SK-N-SH (cell line): Measurements from ENCODE around the gene CPTP. TPM values are rescaled to one million over a fixed set of nuclear protein-coding genes. Genes with fewer than 3 reads are reported as not detected.

ENCODE experiments used
- CTCF ChIA-PET: fragments of 300-600, 350-600 bp; formaldehyde crosslinking; extraction: SDS; loops from one replicate; lab custom pipeline; 2021; lab: Yijun Ruan, JAX
- POLR2A ChIA-PET: fragments of 350-600 bp; sonication (Branson Sonifier 250); formaldehyde crosslinking; extraction: SDS; loops from one replicate; lab custom pipeline; 2020; ENCODE audit warnings: antibody characterized with exemption, inconsistent platforms; lab: Yijun Ruan, JAX
- DNase-seq: peaks from one replicate; pipeline ENCODE4 v3.0.0; 2012
- H2AFZ ChIP-seq: fragments of 200-600 bp; sonication (generic); 2 replicates; pipeline ENCODE4 v1.8.1; 2016; ENCODE audit warnings: antibody characterized with exemption, mild to moderate bottlenecking, low read depth
- H3F3A ChIP-seq: fragments of 200-600 bp; sonication (generic); replicated peaks from 2 replicates; pipeline ENCODE3; 2016; ENCODE audit warnings: antibody characterized with exemption, mild to moderate bottlenecking; ENCODE audit not compliant: insufficient read depth
- H3K27ac ChIP-seq, 2 experiments: fragments of 200-500 bp in 1 of 2; fragments of 200-600 bp in 1 of 2; sonication (Bioruptor generic) in 1 of 2; sonication (generic), shearing (Covaris generic) in 1 of 2; 2 replicates each; pipeline versions ENCODE4 v1.5.1 to v1.6.1; 2014 to 2016; ENCODE audit warnings: low read depth in 2 of 2, inconsistent platforms in 1 of 2, low read length in 1 of 2, mild to moderate bottlenecking in 1 of 2, mixed read lengths in 1 of 2
- H3K27me3 ChIP-seq: fragments of 200-600 bp; sonication (generic), shearing (Covaris generic); 2 replicates; pipeline ENCODE4 v1.6.1; 2016; ENCODE audit warnings: mixed run types; ENCODE audit not compliant: insufficient read depth
- H3K36me3 ChIP-seq, 2 experiments: fragments of 200-500 bp in 1 of 2; fragments of 200-600 bp in 1 of 2; sonication (Bioruptor generic) in 1 of 2; sonication (generic) in 1 of 2; replicated peaks in 1 of 2; 2 replicates each; pipeline versions ENCODE3 to v1.5.1; 2014 to 2016; ENCODE audit warnings: low read length in 1 of 2, mild to moderate bottlenecking in 1 of 2; ENCODE audit not compliant: insufficient read depth in 2 of 2, control insufficient read depth in 1 of 2
- H3K4me1 ChIP-seq, 2 experiments: fragments of 200-500 bp in 1 of 2; fragments of 200-600 bp in 1 of 2; sonication (Bioruptor generic) in 1 of 2; sonication (generic), shearing (Covaris generic) in 1 of 2; 2 replicates each; pipeline versions ENCODE4 v1.5.1 to v1.6.1; 2014 to 2016; ENCODE audit warnings: low read depth in 1 of 2, low read length in 1 of 2, mixed run types in 1 of 2; ENCODE audit not compliant: insufficient read depth in 2 of 2, control insufficient read depth in 1 of 2
- H3K4me2 ChIP-seq: fragments of 200-600 bp; sonication (generic), shearing (Covaris generic); 2 replicates; pipeline ENCODE4 v1.6.1; 2017; ENCODE audit warnings: mixed run types
- H3K4me3 ChIP-seq, 2 experiments: fragments of 200-500 bp in 1 of 2; fragments of 200-600 bp in 1 of 2; sonication (Bioruptor generic) in 1 of 2; sonication (generic), shearing (Covaris generic) in 1 of 2; 2 replicates each; pipeline versions ENCODE4 v1.5.1 to v1.8.1; 2014 to 2016; ENCODE audit warnings: low read depth in 2 of 2, inconsistent platforms in 1 of 2, low read length in 1 of 2, mild to moderate bottlenecking in 1 of 2, mixed read lengths in 1 of 2, moderate library complexity in 1 of 2
- H3K79me2 ChIP-seq: fragments of 200-600 bp; sonication (generic); 2 replicates; pipeline ENCODE4 v1.8.1; 2017; ENCODE audit warnings: mild to moderate bottlenecking; ENCODE audit not compliant: insufficient read depth
- H3K9ac ChIP-seq: fragments of 200-600 bp; sonication (generic); 2 replicates; pipeline ENCODE4 v1.6.1; 2017; ENCODE audit warnings: mixed run types
- H3K9me2 ChIP-seq: fragments of 200-600 bp; sonication (generic); 2 replicates; pipeline ENCODE4 v1.6.1; 2017; ENCODE audit warnings: mixed run types
- H3K9me3 ChIP-seq: fragments of 200-600 bp; sonication (generic); 2 replicates; pipeline ENCODE4 v1.6.1; 2017; ENCODE audit warnings: mixed run types, mild to moderate bottlenecking, moderate library complexity
- H4K20me1 ChIP-seq: fragments of 200-600 bp; sonication (generic); 2 replicates; pipeline ENCODE4 v1.6.1; 2017; ENCODE audit warnings: mild to moderate bottlenecking, mixed run types; ENCODE audit not compliant: insufficient read depth
- ELF1 ChIP-seq: IDR thresholded peaks from 2 replicates; pipeline ENCODE4 v1.4.0; 2012
- EZH2phosphoT487 ChIP-seq: fragments of 200-600 bp; sonication (generic); IDR thresholded peaks from 2 replicates; pipeline ENCODE4 v1.6.1; 2017; ENCODE audit warnings: low read depth, mixed run types, mild to moderate bottlenecking, antibody characterized with exemption, moderate library complexity, borderline replicate concordance
- FOXJ3 ChIP-seq: sonication (generic); formaldehyde crosslinking; IDR thresholded peaks from 2 replicates; pipeline ENCODE4 v1.5.1; 2020; ENCODE audit warnings: mild to moderate bottlenecking, missing genetic modification reagents
- MXI1 ChIP-seq: IDR thresholded peaks from 2 replicates; pipeline ENCODE4 v1.6.1; 2012; ENCODE audit warnings: mild to moderate bottlenecking, low read depth, low read length, improper control_type of control experiment
- NFIC ChIP-seq: IDR thresholded peaks from 2 replicates; pipeline ENCODE4 v1.4.0; 2012; ENCODE audit warnings: borderline replicate concordance
- NRF1 ChIP-seq: IDR thresholded peaks from 2 replicates; pipeline ENCODE4 v1.6.1; 2012; ENCODE audit warnings: low read depth, mild to moderate bottlenecking, low read length
- RFX5 ChIP-seq: IDR thresholded peaks from 2 replicates; pipeline ENCODE4 v1.6.1; 2012; ENCODE audit warnings: mild to moderate bottlenecking, improper control_type of control experiment, low read length
- SIN3A ChIP-seq: IDR thresholded peaks from 2 replicates; pipeline ENCODE4 v1.6.1; 2012; ENCODE audit warnings: low read depth, mild to moderate bottlenecking, low read length, moderate library complexity, borderline replicate concordance
- WGBS: methylation state at CpG from one replicate; pipeline ENCODE4 v1.1.6; 2017; ENCODE audit warnings: low lambda C conversion rate; 5-methylcytosine and 5-hydroxymethylcytosine counted together
- polyA plus RNA-seq, 3 experiments: library from polyadenylated mRNA; depleted of rRNA; stranded (reverse); fragments of >200 nt; gene quantifications; 2 replicates each; pipeline ENCODE4 v1.2.3, GENCODE V29; 2012
- TF ChIP-seq, protein P1 (sequence below): IDR thresholded peaks from 2 replicates; pipeline ENCODE4 v1.4.0; 2012; ENCODE audit warnings: low read depth, borderline replicate concordance
- TF ChIP-seq, protein P2 (sequence below): IDR thresholded peaks from 2 replicates; pipeline ENCODE4 v1.4.0; 2012; ENCODE audit warnings: low read depth
- TF ChIP-seq, protein P3 (sequence below): IDR thresholded peaks from 2 replicates; pipeline ENCODE4; 2012
- TF ChIP-seq, protein P4 (sequence below): IDR thresholded peaks from 2 replicates; pipeline ENCODE4 v1.6.1; 2012; ENCODE audit warnings: mild to moderate bottlenecking, low read depth, low read length, moderate library complexity

The CPTP gene
- polyA plus RNA-seq, 1 of the 3 experiments (the other 2 are of a cell fraction) = 13.4 TPM

DNA sequence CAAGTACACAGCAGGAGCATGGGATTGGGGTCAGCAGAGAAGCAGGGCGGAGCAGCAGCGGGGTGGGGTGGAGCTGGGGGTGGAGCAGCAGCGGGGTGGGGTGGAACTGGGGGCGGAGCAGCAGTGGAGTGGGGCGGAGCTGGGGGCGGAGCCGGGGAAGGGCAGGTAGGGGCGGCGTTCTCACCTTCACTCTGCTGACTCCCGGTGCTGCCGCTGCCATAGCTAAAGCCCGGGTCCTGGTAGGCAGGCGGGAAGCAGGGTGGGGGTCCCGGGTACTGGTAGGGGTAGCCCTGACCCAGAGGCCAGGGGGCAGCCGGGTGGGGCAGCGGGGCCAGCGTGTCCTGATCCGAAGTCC lies 13.2 kb downstream of the CPTP start:
- CTCF ChIA-PET = interaction anchor here (1.4 kb wide), 1 partner anchor 34 kb away, joined by 4 read pairs; no protein-coding TSS in a partner anchor
- Histone ChIP-seq H3F3A (no peaks in the 10 kb centered on the region), H3K9me3 (no peaks in the 10 kb centered on the region), H3K9ac (no peak overlapping the region), H3K27me3 (no peaks in the 10 kb centered on the region), H3K9me2 (no peaks in the 10 kb centered on the region), H3K36me3 (peaks cover 0 to 20% of the 10 kb centered on the region in 2 experiments), H3K27ac (no peak overlapping the region), H3K79me2 (no peaks in the 10 kb centered on the region), H3K4me3 (no peak overlapping the region), H3K4me2 (no peak overlapping the region), H4K20me1 (peaks cover 5% of the 10 kb centered on the region; the same call in 1 of the 2 replicates), H3K4me1 (no peaks in the 10 kb centered on the region), H2AFZ (no peak overlapping the region)
- POLR2A ChIA-PET = no interaction called here
- 90% methylated on average over 7 of the region's 18 CpGs for WGBS
- peak; percentile 91 for DNase-seq
- TF ChIP-seq NFIC (no peak), FOXJ3 (no peak), EZH2phosphoT487 (no peak)
- TF ChIP-seq, protein P1, sequence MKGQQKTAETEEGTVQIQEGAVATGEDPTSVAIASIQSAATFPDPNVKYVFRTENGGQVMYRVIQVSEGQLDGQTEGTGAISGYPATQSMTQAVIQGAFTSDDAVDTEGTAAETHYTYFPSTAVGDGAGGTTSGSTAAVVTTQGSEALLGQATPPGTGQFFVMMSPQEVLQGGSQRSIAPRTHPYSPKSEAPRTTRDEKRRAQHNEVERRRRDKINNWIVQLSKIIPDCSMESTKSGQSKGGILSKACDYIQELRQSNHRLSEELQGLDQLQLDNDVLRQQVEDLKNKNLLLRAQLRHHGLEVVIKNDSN = no peak

DNA sequence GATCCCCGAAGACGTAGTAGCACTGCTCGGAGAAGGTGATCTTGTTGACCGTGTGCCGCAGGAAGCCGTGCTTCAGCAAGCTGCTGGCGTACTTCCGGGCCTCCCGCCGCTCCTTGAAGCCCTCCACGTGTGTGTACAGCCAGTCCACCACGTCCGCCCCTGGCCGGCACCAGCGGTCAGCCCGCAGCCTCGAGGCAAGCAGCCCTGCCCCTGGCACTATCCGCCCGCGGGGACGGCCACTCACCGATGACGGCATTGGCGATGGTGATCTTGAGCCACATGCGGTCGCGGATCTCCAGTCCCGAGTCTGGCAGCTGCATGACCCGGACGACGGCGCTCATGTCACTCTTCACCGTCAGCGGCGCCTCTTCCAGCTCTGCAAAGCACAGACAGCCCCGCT lies 13.7 kb downstream of the CPTP start:
- ChIA-PET CTCF (interaction anchor here (1.4 to 1.8 kb wide), 2 partner anchors 10 to 33 kb away, joined by 4 to 5 read pairs; partner anchors contain the start of gene DVL1), POLR2A (no interaction called here)
- Histone ChIP-seq H3K79me2 (no peaks in the 10 kb centered on the region; the same call in 1 of the 2 replicates), H3K27me3 (no peaks in the 10 kb centered on the region), H3K4me2 (no peak overlapping the region), H3K9ac (no peak overlapping the region), H4K20me1 (peaks cover 5% of the 10 kb centered on the region; the same call in 1 of the 2 replicates), H2AFZ (no peak overlapping the region), H3K9me2 (no peaks in the 10 kb centered on the region), H3K9me3 (no peaks in the 10 kb centered on the region), H3K4me1 (no peaks in the 10 kb centered on the region), H3F3A (no peaks in the 10 kb centered on the region), H3K27ac (no peak overlapping the region), H3K36me3 (peaks cover 0 to 20% of the 10 kb centered on the region in 2 experiments), H3K4me3 (no peak overlapping the region)
- no peak for DNase-seq
- TF ChIP-seq NRF1 (no peak), ELF1 (no peak)
- WGBS = 90% methylated on average over 2 of the region's 36 CpGs

DNA sequence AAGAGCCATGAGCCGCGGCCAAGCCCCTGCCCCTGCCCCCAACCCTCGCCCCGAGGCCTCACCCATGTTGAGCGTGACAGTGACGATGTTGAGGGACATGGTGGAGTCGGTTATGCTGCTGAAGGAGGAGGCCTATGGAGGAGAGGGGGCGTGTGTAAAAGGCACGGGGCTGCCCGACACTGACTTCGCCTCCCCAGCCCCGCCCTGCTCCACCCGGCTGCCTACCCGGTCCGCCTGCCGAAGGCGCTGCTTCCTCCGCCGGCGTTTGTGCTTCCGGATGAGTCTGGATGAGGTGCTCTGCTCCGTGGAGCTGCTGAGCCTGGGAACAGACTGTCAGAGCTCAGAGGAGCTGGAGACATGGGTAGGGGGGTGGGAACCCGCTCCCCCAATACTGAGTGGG lies 15.6 kb downstream of the CPTP start:
- Histone ChIP-seq H3K79me2 (peaks cover 11% of the 10 kb centered on the region; the same call in 1 of the 2 replicates), H3F3A (no peaks in the 10 kb centered on the region), H3K27me3 (no peaks in the 10 kb centered on the region), H3K4me1 (no peaks in the 10 kb centered on the region), H3K4me2 (no peak overlapping the region), H4K20me1 (peaks cover 23% of the 10 kb centered on the region), H3K27ac (no peak overlapping the region), H3K36me3 (peaks cover 0 to 20% of the 10 kb centered on the region in 2 experiments), H2AFZ (no peak overlapping the region), H3K9me3 (no peaks in the 10 kb centered on the region), H3K4me3 (no peak overlapping the region), H3K9me2 (no peaks in the 10 kb centered on the region), H3K9ac (no peak overlapping the region)
- ChIA-PET POLR2A (no interaction called here), CTCF (no interaction called here)
- DNase-seq = no peak
- no peak for TF ChIP-seq SIN3A
- TF ChIP-seq RFX5 = no peak
- TF ChIP-seq, protein P2, sequence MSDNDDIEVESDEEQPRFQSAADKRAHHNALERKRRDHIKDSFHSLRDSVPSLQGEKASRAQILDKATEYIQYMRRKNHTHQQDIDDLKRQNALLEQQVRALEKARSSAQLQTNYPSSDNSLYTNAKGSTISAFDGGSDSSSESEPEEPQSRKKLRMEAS = no peak
- no peak for TF ChIP-seq MXI1
- TF ChIP-seq, protein P3, sequence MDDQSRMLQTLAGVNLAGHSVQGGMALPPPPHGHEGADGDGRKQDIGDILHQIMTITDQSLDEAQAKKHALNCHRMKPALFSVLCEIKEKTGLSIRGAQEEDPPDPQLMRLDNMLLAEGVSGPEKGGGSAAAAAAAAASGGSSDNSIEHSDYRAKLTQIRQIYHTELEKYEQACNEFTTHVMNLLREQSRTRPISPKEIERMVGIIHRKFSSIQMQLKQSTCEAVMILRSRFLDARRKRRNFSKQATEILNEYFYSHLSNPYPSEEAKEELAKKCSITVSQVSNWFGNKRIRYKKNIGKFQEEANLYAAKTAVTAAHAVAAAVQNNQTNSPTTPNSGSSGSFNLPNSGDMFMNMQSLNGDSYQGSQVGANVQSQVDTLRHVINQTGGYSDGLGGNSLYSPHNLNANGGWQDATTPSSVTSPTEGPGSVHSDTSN = no peak
- TF ChIP-seq, protein P4, sequence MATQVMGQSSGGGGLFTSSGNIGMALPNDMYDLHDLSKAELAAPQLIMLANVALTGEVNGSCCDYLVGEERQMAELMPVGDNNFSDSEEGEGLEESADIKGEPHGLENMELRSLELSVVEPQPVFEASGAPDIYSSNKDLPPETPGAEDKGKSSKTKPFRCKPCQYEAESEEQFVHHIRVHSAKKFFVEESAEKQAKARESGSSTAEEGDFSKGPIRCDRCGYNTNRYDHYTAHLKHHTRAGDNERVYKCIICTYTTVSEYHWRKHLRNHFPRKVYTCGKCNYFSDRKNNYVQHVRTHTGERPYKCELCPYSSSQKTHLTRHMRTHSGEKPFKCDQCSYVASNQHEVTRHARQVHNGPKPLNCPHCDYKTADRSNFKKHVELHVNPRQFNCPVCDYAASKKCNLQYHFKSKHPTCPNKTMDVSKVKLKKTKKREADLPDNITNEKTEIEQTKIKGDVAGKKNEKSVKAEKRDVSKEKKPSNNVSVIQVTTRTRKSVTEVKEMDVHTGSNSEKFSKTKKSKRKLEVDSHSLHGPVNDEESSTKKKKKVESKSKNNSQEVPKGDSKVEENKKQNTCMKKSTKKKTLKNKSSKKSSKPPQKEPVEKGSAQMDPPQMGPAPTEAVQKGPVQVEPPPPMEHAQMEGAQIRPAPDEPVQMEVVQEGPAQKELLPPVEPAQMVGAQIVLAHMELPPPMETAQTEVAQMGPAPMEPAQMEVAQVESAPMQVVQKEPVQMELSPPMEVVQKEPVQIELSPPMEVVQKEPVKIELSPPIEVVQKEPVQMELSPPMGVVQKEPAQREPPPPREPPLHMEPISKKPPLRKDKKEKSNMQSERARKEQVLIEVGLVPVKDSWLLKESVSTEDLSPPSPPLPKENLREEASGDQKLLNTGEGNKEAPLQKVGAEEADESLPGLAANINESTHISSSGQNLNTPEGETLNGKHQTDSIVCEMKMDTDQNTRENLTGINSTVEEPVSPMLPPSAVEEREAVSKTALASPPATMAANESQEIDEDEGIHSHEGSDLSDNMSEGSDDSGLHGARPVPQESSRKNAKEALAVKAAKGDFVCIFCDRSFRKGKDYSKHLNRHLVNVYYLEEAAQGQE = no peak
- WGBS = 94% methylated on average over 12 of the region's 23 CpGs
